CD4-positive, alpha-beta T cell treated with Interleukin-21 for 1 hour (primary cell): Measurements from ENCODE around the gene TNNC1.

Experiments
- DNase-seq: peaks from one replicate; pipeline ENCODE4 v3.0.0-alpha.2; 2020

Gene TNNC1

GRCh38 chr3:52441772-52442332 lies 12.0 kb downstream of the TNNC1 start:
- no peak for DNase-seq

GRCh38 chr3:52441091-52441771 lies 12.6 kb downstream of the TNNC1 start:
- DNase-seq, result no peak

GRCh38 chr3:52440671-52441070 lies 13.2 kb downstream of the TNNC1 start:
- DNase-seq, result no peak

- DNase-seq, result no peak
Measured at GRCh38 chr3:52440249-52440551, 13.6 kb downstream of the TNNC1 start.

GRCh38 chr3:52439426-52440248 lies 14.2 kb downstream of the TNNC1 start:
- DNase-seq, result no peak

- no peak for DNase-seq
Measured at GRCh38 chr3:52438579-52439425, 15.0 kb downstream of the TNNC1 start.

- no peak for DNase-seq
Measured at GRCh38 chr3:52438104-52438376, 15.8 kb downstream of the TNNC1 start.

GRCh38 chr3:52437326-52438103 lies 16.3 kb downstream of the TNNC1 start:
- DNase-seq, result no peak

GRCh38 chr3:52436500-52437149 lies 17.2 kb downstream of the TNNC1 start:
- DNase-seq, result no peak

- DNase-seq, result no peak
Measured at GRCh38 chr3:52435246-52436101, 18.4 kb downstream of the TNNC1 start.

GRCh38 chr3:52434491-52435115 lies 19.2 kb downstream of the TNNC1 start:
- DNase-seq, result no peak

GRCh38 chr3:52433996-52434479 lies 19.8 kb downstream of the TNNC1 start:
- no peak for DNase-seq

GRCh38 chr3:52433328-52433995 lies 20.4 kb downstream of the TNNC1 start:
- no peak for DNase-seq

GRCh38 chr3:52432691-52433141 lies 21.1 kb downstream of the TNNC1 start:
- no peak for DNase-seq

GRCh38 chr3:52432225-52432624 lies 21.6 kb downstream of the TNNC1 start:
- no peak for DNase-seq

- no peak for DNase-seq
Measured at GRCh38 chr3:52431459-52432223, 22.2 kb downstream of the TNNC1 start.

GRCh38 chr3:52430416-52430810 lies 23.4 kb downstream of the TNNC1 start:
- no peak for DNase-seq

- DNase-seq, result no peak
Measured at GRCh38 chr3:52429779-52430415, 23.9 kb downstream of the TNNC1 start.

GRCh38 chr3:52429031-52429430 lies 24.8 kb downstream of the TNNC1 start:
- no peak for DNase-seq
